ENCODE results near the gene TARBP1. TPM values are rescaled to one million over a fixed set of nuclear protein-coding genes. Genes with fewer than 3 reads are reported as not detected.
"Not testable (repeated sequence)": the region's sequence is repeated elsewhere in the genome, so short reads cannot be mapped to it uniquely, and the experiment has no call there.

Gene TARBP1
- polyA plus RNA-seq, 3 donors = 40.6 to 96.8 (median 92.8) TPM

GRCh38 chr1:234440348-234440747 lies 38.6 kb downstream of the TARBP1 start:
- DNase-seq = no peak

- DNase-seq = no peak
Measured at GRCh38 chr1:234438579-234438978, 40.4 kb downstream of the TARBP1 start.

- DNase-seq = no peak
Measured at GRCh38 chr1:234437423-234438171, 41.4 kb downstream of the TARBP1 start.

- peak; percentile 12 for DNase-seq
Measured at GRCh38 chr1:234435620-234436019, 43.4 kb downstream of the TARBP1 start.

GRCh38 chr1:234434706-234435105 lies 44.3 kb downstream of the TARBP1 start:
- DNase-seq = no peak

GRCh38 chr1:234433563-234434285 lies 45.3 kb downstream of the TARBP1 start:
- no peak for DNase-seq

GRCh38 chr1:234431255-234431654 lies 47.7 kb downstream of the TARBP1 start:
- DNase-seq = no peak

GRCh38 chr1:234430691-234431090 lies 48.3 kb downstream of the TARBP1 start:
- no peak for DNase-seq

GRCh38 chr1:234429434-234429806 lies 49.6 kb downstream of the TARBP1 start:
- no peak for DNase-seq

- DNase-seq = no peak
Measured at GRCh38 chr1:234427950-234428646, 50.9 kb downstream of the TARBP1 start.

- DNase-seq = no peak
Measured at GRCh38 chr1:234413990-234414389, 65.0 kb downstream of the TARBP1 start.

- DNase-seq = no peak
Measured at GRCh38 chr1:234413485-234413884, 65.5 kb downstream of the TARBP1 start.

- no peak for DNase-seq
Measured at GRCh38 chr1:234412830-234413229, 66.1 kb downstream of the TARBP1 start.

- DNase-seq = no peak
Measured at GRCh38 chr1:234409328-234409727, 69.7 kb downstream of the TARBP1 start.

- DNase-seq = no peak
Measured at GRCh38 chr1:234408757-234409156, 70.2 kb downstream of the TARBP1 start.

- DNase-seq = no peak
Measured at GRCh38 chr1:234406871-234407270, 72.1 kb downstream of the TARBP1 start.

- no peak for DNase-seq
Measured at GRCh38 chr1:234405676-234406075, 73.3 kb downstream of the TARBP1 start.

- no peak for DNase-seq
Measured at GRCh38 chr1:234402939-234403338, 76.0 kb downstream of the TARBP1 start.

- DNase-seq = no peak
Measured at GRCh38 chr1:234401658-234402057, 77.3 kb downstream of the TARBP1 start.

GRCh38 chr1:234400773-234401172 lies 78.2 kb downstream of the TARBP1 start:
- no peak for DNase-seq

- not testable (repeated sequence) for DNase-seq
Measured at GRCh38 chr1:234399515-234399914, 79.5 kb downstream of the TARBP1 start.

GRCh38 chr1:234398849-234399381 lies 80.1 kb downstream of the TARBP1 start:
- no peak for DNase-seq

GRCh38 chr1:234397732-234398131 lies 81.2 kb downstream of the TARBP1 start:
- DNase-seq = no peak

Data from renal pelvis (tissue), 4 donors.